Pons (tissue), 1 donor: Measurements from ENCODE around the gene GRIA1.
"Not testable (repeated sequence)": the region's sequence is repeated elsewhere in the genome, so short reads cannot be mapped to it uniquely, and the experiment has no call there.

Experiments
- DNase-seq: peaks from one replicate; pipeline ENCODE4 v3.0.0-alpha.2; 2016; ENCODE audit warnings: low spot score

Gene GRIA1

DNA sequence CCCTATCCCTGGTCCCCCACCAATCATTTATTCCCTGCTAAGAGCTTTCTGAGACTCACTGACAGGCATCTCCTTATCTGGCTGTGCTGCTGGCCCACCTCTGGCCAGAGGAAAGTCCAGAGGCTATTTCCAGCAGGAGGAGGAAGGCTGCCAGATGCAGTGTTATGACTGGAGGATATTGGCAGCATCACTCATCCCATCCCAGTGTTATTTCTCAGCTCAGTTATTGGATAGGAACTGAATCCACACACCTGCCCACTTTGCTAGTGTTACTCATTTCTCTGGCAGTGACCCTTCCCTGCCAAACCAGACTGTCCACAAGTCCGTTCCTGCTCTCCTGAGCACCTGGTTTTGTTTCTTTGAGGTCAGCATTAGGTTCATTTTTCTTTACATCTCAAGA lies 228.2 kb downstream of the GRIA1 start:
- no peak for DNase-seq

DNA sequence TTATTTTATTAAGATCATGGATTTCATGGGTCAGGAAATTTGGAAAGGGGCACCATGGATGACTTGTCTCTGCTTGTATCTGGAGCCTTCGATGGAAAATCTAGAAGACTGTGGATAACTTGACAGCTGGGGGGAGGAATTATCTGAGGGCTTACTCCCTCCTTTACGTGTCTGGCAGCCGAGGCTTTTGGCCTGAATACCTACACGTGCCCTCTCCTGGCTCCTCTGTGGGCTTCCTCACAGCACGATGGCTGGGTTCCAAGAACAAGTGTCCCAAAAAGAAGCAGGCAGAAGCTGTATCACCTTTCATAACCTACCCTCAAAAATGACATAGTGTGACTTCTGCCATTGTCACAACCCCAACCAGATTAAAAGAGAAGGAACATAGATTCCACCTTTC lies 228.9 kb downstream of the GRIA1 start:
- no peak for DNase-seq

DNA sequence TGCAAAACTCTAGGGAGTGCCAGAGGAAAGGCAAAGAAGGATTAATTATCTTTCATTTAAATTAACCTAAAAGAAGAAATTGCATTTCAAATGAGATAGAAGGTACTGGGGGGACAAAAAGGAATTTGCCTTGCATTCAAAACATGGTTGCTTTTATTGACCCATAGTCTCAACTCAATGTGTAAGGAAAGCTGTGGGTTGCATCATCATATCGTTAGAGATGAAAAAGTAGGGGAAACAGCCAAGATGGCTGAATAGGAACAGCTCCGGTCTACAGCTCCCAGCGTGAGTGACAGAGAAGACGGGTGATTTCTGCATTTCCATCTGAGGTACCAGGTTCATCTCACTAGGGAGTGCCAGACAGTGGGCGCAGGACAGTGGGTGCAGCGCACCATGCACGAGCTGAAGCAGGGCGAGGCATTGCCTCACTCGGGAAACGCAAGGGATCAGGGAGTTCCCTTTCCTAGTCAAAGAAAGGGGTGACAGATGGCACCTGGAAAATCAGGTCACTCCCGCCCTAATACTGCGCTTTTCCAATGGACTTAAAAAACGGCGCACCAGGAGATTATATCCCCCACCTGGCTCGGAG lies 232.6 kb downstream of the GRIA1 start:
- not testable (repeated sequence) for DNase-seq

DNA sequence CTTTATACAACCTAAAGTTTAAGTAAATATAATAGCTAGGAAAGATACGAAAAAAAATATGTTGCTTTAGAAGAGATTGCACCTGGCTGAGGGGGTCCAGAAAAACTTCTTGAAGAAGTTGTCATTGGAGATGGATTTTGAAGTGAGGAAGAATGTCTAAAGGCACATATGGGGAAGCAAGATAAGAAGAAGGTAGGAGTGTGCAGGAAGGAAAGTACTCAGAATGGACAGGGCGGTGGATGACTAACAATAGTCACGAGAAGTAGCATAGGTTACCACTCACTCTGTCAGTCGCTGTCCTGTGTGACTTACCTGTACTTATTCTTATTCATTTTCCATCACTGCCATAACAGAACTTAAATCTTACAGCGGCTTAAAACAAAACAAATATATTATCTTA lies 251.6 kb downstream of the GRIA1 start:
- no peak for DNase-seq

DNA sequence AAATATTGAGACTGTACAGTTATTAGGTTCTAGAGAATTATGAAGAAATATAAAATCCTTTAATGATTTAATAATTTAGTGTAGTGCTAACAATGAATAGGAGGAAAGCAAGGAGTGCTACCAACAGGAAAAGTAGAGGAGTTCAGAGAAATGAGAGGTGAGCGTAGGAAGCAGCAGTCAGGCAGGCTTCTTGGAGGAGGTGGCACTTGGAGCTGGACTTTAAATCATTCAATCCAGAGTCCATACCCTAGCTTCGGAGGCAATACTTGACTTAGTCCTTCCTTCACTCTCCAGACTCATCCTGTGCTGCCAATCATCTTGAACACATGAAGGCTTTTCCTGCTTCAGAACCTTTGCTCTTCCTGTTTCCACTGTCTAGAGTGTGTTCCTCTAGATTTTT lies 254.3 kb downstream of the GRIA1 start:
- no peak for DNase-seq

DNA sequence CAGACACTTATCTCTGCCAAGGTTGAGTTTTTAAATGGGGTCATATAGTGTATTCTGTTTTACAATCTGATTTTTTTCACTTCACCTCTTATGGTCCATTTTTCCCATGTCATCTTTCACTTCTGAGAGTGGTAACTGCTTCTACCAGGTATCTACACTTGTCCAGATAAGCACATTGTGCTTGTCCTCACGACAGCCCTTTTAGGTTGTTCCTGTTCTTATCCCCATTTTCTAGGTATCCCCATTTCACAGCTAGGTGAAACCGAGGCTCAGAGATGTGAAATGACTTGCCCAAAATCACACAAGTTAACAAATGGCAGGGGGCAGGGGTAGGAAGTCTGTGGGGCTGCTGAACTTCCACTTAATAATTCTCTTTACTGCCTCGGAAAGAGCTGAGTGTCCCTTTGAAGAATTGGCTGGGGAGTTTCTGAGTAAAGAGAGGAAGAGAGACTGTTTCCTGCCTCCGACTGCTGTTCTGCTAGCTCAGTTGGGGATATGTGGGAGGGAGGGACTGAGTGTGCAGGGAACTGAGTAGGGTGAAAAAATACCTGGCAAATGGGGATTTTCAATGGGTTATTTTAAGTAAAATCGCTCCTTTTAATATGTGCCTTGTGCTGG lies 255.4 kb downstream of the GRIA1 start:
- DNase-seq, result peak; percentile 52

DNA sequence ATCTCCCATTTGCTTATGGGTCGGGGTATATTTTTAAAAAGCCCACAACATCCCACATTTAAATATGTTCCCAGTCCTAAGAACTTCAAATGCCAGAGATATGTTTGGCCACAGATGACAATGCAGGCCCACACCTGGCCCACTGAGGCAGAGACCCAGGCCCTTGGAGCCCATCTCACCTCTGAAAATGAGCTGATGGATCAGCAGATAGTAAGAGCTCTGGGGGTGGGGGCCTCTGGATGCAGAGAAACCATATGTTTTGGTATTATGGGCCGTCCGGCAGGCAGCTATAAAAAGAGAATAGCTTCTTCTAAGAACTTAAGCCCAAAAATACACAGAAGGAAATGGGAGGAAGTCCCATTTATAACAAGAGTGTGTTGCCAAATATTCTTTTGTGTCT lies 256.0 kb downstream of the GRIA1 start:
- DNase-seq, result peak; percentile 39

DNA sequence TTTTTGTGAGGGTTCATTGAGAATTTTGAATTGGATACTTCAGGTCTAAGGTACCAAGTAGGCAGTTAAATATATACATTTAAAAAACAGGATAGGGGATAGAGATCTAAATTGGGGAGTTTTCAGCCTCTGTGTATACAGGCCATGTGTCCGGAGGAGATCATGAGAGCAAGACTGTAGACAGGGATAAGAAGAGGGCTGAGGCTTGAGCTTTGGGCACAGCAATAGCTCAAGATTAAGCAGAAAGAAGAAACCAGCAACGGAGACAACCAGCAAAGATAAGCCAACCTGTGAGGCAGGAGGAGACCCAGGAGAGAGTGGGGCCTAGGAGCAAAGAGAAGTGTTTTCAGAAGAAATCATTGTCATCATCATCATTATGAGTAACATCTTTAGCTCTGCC lies 258.4 kb downstream of the GRIA1 start:
- no peak for DNase-seq

DNA sequence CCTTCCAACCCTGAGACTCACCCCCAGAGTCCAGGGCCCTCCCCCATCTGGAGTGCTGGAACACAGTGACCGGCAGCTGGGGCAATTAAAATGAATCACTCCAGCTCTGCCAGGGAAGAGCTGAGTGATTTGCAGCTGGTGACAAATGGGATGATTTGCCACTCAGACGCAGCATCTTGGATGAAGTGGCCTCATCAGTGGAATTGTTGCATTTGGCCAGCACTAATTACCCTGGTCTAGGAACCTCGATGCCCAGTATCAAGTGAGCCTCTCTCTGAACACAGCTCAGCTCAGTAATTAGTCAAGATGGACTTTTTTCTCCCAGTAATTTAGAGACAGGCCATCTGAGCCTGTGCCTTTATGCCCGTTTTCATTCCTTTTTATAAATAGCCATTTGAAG lies 259.5 kb downstream of the GRIA1 start:
- no peak for DNase-seq

DNA sequence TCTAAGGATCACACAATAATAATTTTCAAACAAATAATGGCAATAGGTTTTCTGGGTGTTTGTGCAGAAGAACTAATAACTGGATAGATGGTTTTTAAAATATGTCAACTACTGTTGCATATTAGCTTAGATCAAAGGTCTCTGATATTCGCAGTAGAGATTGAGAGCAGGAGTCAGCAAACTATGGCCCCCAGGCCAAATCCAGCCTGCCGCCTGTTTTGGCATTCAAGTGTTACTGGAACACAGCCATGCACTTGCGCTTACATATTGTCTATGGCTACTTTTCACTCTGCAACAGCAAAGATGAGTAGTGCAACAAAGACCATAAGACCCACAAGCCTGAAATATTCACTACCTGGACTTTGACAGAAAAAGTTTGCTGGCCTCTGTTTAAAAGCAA lies 260.8 kb downstream of the GRIA1 start:
- no peak for DNase-seq

DNA sequence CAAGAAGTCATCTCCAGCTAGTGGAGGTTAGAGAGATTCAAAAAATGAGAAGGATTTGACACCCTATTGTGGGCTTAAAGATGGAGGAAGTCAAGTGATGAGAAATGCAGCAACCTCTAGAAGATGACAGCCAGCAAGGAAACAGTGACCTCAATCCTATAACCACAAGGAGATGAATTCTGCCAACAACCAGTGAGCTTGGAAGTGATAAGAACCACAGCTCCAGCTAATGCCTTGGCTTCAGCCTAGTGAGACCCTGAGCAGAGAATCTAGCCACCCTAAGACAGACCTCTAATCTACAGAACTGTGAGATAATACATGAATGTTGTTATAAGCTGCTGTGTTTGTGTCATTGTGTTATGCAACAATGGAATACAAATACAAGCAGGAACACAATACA lies 262.4 kb downstream of the GRIA1 start:
- DNase-seq, result no peak

DNA sequence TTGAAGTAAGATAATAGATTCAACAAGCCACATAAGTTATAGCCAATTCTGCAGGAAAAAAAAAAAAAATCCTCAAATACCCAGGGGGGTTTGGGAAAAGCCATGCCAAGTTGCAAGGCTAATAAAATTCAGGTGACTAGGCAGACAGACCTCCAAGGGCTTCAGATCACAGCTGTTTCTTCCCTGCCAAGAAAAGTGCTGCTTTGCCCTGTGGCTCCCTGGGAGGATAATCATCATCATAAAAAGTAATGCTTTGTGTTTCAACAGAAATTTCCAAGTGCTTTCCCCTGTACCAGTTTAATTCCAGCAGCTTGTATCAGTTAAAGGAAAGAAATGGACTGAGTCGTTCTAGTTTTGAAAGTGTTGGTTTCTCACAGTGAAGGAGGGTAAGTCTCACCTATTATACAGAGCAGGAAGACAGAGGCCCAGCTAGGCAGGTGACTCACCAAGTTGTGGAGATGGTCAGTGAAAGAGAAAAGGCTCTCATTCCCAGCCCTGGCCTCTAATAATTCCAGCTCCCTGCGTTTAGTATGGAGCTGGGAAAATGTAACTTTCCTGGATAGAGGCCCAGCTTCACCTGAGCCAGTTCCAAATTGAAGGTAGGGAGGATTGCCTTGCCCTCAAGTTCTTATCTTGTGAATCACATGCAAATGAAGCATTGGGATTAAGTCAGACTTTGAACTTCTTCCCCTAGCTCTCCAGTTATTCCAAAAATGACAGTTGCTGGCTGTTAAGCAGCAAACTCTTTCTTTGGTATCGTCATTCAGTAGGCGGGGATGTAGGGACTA lies 263.4 kb downstream of the GRIA1 start:
- no peak for DNase-seq

DNA sequence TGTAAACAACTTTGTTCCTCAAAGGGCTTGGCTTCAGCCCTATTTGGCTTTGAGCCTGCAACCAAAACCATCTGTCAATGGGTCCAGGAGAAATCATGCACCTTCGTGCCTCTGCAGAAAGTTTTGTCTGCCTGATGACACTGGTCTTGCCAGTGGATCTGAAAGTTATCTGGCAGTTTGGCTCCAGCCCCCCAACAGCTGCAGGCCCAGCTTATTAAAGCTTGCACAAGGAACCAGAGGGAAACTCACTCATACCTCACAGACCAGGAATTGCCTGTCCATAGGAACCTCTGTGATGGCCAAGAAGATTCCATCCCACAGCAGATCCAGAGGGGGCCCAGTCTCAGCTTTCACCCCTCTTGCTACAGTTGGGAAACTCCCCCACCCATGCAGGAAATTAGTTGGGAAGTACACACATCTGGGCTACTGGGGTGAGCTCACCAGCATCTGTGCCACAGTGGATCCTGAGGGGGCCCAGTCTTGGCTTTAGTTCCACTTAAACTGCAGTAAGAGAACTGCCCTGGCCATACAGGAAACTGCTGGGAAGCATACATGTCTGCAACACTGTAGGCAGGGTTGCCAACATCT lies 265.5 kb downstream of the GRIA1 start:
- no peak for DNase-seq

DNA sequence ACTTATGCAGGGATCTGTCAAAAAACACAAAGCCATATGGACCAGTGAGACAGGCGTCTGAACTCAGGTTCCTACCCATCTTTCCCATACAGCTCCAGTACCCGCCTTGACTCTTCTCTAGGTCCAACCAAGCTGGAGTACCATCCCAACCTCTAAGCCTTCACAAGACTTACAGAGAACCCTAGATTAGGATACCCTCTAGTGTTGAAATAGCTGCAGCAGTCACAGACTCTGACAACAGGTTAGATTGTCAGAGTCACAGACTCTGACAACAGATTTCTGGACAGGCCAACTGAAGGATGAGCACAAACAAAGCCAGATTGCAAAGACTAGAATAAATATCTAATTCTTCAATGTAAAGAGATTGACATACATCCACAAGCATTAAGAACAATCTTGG lies 266.1 kb downstream of the GRIA1 start:
- DNase-seq, result no peak

DNA sequence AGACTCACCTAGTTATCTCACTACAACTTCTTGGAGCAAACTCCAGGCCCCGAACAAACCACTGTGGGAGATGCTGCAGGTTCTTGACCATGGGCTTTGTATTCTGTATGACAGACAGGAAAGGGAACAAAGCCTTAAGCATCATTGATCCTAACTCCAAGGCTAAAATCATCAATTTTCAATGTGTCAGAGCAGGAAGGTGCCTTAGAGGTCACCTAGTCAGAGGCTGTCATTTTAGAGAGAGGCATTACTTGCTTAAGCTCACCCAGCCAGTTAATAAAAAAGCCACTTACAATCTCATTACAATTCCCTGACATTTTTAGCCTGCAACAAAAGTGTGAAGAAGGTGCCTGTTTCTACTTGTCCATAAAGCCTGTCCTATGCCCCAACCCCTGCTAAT lies 275.5 kb downstream of the GRIA1 start:
- no peak for DNase-seq

DNA sequence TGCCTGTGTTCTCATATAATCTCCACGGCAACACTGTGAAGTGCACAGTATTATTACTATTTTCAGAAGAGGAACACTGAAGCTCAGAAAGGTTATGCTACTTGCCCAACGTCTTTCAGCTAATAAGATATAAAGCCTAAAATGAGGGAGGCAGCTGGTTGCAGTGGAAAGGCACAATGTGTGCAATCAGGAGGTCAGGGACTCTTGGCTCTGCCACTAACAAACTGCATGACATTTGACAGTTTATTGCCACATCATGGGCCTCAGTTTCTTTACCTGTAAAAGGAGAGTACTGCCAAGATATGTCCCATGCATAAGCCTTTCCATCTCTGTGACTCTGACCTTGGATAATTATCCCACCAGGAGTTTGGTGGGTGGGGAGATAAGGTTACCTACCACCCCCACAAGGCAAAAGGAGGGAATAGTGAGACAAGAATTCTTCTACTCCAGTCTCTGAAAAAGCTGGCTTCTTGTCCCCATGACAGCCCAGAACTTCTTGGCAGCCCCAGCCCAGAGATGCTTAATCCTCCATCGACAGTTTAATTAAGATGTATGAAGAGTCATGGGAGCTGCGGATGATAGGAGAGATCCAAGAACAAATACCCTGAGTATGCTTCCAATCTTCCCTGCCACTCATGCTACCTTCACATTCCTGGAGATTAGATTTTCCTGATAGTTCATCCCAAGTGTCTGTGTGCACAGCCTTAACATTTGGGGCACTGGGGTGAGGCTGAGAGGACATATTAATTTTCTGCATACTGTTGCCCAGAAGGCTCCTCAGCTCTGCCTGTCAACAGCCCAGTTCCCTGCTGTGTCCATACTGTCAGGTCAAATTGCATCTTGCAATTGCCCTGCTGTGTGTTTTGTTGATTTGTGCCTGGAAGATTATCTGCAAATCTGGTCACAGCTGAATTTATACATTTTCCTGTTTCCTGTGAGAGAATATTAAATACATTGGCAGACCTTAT lies 277.0 kb downstream of the GRIA1 start:
- peak; percentile 14 for DNase-seq

DNA sequence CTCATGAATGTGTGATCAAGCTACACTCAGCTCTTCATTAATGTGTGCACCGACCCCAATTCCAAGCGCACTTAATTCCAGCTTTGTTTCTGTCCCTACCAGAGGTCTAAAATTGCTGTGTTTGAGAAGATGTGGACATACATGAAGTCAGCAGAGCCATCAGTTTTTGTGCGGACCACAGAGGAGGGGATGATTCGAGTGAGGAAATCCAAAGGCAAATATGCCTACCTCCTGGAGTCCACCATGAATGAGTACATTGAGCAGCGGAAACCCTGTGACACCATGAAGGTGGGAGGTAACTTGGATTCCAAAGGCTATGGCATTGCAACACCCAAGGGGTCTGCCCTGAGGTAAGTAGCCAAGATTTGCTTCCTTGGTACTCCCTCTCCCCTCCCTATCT lies 279.6 kb downstream of the GRIA1 start:
- no peak for DNase-seq

DNA sequence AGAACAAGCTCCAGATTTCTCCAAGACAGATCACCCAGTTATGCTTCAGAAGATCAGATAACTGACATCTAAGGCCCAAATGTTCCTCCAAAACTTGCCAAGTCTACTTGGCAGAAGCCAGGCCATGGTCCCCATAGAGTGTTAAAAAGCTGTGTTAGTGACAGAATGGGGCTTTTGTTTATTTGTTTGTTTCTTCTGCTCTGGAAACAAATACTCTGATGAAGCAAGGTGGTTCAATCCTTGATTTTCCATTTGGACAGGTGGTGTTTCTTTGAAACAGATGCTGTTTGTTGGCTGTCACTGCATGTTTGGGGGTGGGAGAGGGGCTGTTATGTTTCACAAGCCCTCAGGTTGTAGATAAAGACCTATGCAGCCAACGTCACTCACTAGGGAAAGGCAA lies 284.2 kb downstream of the GRIA1 start:
- DNase-seq, result no peak

DNA sequence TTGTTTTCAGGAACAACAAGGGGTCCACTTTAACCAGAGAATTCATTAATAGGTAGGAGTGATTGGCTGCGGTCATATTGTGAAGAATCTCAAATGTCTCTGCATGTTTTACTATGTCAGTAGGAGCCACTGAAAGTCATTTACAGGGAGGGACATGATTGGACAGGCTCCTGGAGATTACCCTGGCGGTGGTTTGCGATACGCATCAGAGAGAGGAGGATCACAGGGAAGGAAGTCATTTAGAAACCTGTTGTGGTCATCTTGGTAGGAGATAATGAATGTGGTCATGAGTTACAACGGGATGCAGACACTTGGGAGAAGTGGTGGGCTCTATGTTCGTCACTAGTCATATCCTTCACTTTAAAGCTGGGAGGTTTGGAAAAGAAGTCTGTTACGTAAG lies 285.5 kb downstream of the GRIA1 start:
- DNase-seq, result no peak

DNA sequence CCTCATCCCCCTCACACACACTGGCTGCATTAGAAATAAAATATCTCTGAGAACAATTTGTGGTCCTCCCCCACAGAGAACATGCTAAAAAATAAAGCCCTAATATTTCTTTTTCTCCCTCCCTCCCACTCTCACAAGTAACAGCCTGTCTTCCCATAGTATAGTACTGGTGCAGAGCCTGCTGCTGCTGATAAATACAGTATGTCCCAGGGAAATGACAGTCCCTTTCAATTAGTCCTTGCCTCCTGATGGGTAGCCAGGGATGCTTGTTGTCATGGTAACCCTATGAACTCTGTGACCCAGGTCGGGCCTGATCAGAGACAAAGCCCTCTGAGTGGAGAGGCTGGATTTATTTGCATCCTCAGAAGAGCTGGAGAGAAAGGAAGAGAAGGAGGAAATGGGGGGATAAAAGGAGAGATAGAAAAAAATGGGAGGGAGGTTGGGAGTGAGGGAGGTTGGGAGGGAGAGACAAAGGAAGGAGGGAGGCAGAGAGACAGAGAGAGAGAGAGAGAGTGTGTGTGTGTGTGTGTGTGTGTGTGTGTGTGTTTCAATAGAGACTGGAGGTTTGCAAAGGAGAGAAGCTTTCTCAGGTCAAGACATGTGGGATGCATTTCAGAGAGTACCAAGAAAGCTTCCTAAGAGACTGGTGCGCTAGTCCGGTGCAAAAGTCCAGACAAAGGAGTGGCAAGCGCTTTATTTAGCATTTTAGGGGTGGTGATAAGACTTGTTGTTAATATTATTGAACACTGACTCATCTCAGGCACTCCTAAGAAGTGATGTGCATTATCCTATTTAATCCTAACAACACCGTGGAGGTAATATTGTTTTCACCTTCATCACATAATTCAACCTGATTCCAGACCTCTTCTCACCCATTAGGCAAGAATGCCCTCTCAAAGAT lies 287.5 kb downstream of the GRIA1 start:
- DNase-seq, result no peak

DNA sequence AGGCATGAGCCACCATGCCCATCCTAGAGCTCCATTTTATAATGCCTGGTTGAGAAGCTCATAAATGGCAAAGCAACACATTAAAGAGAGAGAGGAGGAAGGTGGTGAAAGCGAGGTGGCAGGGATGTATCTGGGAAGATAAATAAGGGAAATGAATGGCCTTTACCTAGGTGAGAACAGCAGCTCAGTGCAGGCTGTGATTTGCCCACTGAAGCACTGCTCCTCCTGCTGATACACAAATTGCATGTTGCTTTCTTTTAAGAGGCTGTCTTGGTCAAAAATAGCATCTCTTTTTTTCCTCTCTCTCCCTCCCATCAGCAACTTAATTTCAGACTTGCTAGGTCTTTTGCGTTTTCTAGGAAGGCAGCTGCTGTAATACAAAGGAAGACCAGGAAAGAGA lies 289.4 kb downstream of the GRIA1 start:
- no peak for DNase-seq
